Mammary epithelial cell (primary cell): ENCODE results near the gene SIL1.

Source experiments
- CTCF ChIP-seq, 2 donors: IDR thresholded peaks in 1 of 2; conservative IDR thresholded peaks in 1 of 2; 2 replicates each; pipeline ENCODE4 v1.5.1; 2011 to 2012; ENCODE audit warnings: inconsistent platforms in 2 of 2, low read length in 2 of 2, mild to moderate bottlenecking in 2 of 2, control low read depth in 1 of 2, low read depth in 1 of 2; ENCODE audit not compliant: insufficient read depth in 1 of 2; ENCODE audit errors: extremely low read depth in 1 of 2
- EZH2 ChIP-seq: IDR thresholded peaks from 2 replicates; pipeline ENCODE4 v1.6.1; 2012; ENCODE audit warnings: low read length, inconsistent platforms, borderline replicate concordance

GRCh38 chr5:138980441-138980840, 217.7 kb downstream of the SIL1 start:
- no peak for TF ChIP-seq CTCF (conservative IDR thresholded peaks at IDR 0.05 in 1 of 2, IDR thresholded peaks at IDR 0.05 in 1 of 2; ENCODE audit: extremely low read depth in 1 of 2, insufficient read depth in 1 of 2, low read depth in 1 of 2, low read length in 2 of 2)
- no peak for TF ChIP-seq EZH2
